Activated CD8-positive, alpha-beta memory T cell treated with anti-CD3 and anti-CD28 coated beads, Interleukin-2, amount 50 U/mL, for 24 hours (primary cell): Measurements from ENCODE around the gene ASPM.
"Not testable (repeated sequence)": the region's sequence is repeated elsewhere in the genome, so short reads cannot be mapped to it uniquely, and the experiment has no call there.

Experiments used
- DNase-seq: peaks from one replicate; pipeline ENCODE4 v3.0.0-alpha.2; 2020; ENCODE audit errors: extremely low read depth

Gene ASPM

DNA sequence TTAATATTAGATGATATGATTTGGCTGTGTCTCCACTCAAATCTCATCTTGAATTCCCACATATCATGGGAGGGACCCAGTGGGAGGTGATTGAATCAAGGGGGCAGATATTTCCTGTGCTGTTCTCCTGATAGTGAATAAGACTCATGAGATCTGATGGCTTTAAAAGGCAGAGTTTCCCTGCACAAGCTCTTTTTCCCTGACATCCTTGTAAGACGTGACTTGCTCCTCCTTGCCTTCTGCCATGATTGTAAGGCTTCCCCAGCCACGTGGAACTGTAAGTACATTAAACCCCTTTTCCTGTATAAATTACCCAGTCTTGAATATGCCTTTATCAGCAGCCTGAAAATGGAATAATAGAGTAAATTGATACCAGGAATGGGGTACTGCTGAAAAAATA, 66.1 kb downstream of the ASPM start:
- DNase-seq, result no peak

DNA sequence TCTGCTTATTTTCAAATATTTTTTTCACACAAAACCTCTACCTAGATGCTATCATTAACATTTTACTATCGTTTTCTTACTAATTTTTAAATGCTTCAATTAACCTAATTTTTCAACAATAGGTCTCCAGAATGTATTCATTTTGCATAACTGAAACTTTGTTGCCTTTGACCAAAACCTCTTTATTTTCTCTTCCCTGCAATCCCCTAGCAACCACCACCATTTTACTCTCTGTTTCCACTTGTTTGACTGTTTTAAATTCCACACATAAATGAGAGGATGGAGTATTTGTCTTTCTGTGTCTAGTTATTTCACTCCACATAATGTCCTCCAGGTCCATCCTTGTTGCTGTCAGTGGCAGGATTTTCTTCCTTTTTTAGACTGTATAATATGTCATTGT, 69.9 kb downstream of the ASPM start:
- DNase-seq, result no peak

DNA sequence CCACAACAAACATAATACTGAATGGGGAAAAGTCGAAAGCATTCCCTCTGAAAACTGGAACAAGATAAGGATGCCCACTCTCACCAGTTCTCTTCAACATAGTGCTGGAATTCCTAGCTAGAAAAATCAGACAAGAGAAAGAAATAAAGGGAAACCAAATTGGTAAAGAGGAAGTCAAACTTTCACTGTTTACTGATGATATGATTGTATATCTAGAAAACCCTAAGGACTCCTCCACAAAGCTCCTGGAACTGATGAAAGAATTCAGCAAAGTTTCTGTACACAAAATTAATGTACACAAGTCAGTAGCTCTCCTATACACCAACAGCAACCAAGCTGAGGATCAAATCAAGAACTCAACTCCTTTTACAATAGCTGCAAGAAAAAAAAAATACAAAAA, 72.5 kb downstream of the ASPM start:
- no peak for DNase-seq

DNA sequence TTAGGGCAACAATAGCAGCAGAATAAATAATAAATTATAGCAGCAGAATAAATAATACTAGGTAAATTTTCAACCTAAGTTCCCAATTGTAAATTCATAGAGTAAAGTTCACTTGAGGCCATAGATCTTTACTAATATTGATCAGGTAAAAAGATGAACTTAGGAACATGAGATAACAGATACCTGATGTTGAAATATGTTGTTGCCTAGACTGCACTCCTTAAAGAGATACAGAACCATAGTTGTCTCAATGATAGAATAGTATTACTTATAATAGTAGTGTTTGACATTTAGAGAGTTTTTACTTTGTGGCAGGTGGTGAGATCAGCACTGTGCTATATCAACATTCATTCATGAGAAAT, 79.0 kb downstream of the ASPM start:
- no peak for DNase-seq

DNA sequence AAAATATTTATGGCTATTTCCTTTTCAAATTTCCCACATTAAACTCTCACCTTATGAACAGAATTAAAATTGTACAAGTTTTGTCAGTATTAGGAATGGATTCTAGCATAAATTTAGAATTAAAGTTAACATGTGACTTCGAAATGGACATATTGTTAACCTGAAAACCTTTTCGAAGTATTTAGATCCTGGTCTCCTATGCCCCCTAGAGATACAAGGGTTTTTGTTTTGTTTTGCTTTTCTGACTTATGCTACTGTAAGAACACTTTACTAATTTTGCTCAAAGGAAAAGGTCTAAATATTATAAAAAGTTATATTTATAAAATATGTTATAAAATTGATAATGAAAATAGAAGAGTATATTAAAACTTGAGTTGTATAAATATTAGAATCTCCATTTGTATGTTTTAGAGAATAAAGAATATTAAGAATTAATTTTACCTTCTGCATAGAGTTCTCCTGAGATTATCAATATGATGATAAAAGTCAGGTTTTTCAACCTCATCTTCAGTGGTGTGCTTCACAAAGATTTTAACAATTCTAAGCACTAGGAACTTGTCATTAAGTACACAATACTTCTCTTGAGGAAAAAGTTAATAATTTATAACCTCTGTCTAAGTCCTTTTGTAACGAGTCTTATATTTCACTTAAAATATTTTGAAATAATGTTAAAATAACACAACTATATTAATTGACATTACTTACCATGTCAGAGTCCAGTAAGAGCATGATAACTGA, 79.6 kb downstream of the ASPM start, which contains the start of gene F13B:
Gene F13B (minus strand): TSS at position 542 of the 738 bp plus-strand sequence. CDS start 37 bp downstream, at position 505.
- DNase-seq, result no peak

DNA sequence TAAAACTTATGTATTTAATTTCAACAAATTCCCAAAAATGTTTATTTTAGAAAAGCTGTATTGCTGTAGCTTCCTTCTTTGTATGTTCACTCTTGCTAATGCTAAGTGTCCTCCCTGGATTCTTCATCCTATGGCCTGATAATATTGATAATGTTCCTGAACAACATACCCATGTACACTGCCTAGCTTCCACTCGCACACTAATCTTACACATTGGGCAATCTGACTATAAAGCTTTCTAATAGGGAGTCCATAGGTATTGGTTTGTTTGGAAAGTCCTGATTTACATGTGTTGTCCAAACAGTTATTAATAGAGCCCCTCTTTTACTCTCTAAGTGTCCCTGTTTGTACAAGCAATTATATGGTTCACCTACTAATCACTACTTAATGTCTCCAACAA, 80.2 kb downstream of the ASPM start:
- no peak for DNase-seq

DNA sequence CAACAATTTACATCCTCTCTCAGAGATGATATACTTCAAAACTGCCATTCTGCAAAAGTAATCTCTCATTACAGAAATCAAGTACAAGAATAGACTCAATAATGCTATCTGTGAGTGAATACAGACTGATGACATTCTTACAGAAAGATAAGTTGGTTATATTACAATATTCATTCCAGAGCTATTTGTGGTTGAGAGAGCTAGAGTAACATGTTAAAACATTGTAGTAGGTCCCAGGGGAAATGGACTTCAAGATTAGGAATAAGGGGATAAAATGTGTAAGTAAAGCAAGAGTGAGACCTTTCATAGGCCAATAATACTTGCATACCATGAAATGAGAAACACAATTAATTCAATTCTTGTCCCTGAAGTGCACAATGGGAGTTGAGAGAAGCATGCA, 80.9 kb downstream of the ASPM start:
- DNase-seq, result no peak

DNA sequence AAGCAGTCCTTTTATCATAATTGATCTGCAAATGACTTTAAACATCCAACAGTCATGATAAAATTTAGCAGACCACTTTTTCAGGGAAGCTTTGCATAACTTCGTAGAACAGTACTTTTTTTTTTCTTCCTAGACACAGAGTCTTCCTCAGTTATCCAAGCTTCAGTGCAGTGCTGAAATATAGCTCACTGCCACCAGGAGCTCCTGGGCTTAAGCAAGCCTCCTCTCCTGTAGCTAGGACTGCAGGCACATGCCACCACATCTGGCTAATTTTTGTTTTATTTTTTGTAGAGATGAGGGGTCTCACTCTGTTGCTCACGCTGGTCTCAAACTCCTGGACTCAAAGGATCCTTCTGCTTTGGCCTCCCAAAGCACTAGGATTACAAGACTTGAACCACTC, 83.3 kb downstream of the ASPM start:
- no peak for DNase-seq

DNA sequence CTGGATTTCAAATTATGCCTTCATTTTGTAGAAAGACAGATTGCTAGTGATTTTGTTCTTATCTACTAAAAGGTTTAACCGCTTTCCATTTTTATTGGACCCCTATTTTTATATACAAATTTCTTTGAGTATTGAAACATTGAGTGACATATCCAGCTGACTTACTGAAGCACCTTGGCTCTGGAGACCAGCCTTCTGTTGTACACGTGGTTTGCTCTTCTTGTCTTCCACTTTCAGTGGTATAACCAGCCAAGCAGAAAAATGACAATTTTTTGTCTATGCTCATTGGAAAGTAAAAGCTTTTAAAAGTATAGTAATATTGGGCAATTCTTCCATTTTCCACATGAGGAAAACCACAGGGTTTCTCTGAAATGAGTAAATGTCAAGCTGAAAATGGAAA, 83.8 kb downstream of the ASPM start:
- no peak for DNase-seq

DNA sequence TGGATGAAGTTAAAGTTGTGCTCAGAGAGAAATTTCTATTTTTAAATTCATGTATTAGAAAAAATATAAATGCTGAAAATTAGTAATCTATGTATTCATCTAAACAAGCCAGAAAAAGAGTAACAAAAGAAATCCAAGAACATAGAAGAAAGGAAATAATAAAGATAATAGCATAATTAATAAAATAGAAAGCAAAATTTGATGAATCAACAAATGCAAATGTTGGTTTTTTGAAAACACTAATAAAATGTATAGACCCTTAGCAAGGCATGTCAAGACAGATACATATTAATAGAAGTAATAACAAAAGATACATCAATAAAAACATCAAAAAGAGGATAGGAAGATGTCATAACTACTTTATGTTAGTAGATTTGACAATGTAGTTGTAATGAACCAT, 97.4 kb downstream of the ASPM start:
- DNase-seq, result no peak

DNA sequence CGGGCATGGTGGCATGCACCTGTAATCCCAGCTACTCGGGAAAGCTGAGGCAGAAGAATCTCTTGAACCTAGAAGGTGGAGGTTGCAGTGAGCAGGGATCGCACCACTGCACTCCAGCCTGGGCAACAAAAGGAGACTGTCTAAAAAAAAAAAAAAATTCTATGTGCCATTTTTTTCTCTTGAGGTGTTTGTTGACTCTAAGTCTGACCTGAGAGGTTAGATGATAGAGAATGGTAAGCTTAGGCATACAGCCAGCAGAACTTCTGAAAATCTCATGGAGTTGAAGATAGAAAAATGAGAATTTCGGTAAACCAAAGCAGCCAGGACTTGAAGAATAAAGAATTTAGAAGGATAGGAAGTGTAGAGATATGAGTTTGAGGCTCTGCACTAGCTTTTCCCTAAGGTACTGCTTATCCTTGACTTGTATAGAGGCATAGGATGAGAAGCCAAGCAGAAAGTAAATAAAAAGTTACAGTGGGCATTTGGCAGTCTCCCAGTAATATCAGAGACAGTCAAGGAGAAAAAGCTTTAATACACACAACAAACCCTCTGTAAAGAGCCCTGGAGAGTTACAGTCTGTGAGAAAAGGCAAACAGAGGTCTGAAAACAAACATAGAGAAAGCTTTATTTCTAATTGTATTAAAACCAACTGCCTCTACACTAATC, 103.7 kb downstream of the ASPM start:
- no peak for DNase-seq

DNA sequence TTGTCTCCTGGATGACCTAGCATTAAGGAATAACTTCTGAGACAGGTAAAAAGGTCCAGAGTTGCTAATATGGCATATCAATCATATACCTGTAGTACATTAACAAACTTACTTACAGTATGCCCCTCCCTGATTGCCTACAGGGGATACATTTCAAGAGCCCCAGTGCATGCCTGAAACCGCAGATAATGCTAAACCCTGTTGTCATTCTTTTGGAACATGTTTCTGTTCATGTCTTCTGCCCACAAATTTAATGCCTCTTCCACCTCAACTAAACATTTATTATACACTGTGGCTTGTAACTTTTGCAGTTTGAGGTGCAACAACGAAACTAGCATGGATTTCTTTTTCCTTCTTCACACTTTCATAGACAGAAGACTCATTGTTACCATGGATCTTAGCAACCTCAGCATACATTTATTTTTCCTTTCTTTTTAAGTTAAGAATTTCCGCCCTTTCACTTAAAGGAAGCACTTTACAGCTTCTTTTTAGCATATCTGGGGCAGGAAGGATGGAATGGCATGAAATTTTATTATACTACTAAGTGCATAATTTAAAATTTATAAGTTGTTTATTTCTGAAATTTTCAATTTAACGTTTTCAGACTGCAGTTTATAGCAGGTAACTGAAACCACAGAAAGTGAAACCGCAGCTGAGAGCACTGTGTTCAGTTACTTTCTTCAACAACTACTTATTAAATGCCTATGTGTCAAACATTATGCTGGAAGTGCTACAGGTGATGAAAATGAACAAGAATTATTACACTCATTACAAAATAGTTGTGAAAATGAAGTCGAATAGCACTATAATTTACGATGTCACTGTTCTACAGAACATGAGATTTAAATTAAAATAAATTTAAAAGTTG, 104.7 kb downstream of the ASPM start:
- no peak for DNase-seq

DNA sequence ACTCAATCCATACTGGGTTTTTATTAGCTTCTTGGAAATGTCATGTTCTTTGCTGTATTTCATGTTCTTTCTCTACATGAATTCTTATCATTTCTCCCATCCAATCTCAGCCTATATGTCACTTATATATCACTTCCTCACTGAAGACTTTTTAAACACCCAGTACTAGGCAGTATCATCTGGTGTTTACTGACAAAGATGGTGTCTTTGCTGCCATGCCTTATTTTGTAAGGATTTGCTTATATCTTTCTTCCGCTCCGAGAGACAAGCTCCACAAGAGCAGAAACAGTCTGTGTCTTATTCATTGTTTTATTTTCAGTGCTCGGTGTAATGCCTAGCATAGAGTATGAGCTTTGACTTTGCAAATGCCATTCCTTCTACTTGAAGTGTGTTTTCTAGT, 109.6 kb downstream of the ASPM start:
- DNase-seq, result no peak

DNA sequence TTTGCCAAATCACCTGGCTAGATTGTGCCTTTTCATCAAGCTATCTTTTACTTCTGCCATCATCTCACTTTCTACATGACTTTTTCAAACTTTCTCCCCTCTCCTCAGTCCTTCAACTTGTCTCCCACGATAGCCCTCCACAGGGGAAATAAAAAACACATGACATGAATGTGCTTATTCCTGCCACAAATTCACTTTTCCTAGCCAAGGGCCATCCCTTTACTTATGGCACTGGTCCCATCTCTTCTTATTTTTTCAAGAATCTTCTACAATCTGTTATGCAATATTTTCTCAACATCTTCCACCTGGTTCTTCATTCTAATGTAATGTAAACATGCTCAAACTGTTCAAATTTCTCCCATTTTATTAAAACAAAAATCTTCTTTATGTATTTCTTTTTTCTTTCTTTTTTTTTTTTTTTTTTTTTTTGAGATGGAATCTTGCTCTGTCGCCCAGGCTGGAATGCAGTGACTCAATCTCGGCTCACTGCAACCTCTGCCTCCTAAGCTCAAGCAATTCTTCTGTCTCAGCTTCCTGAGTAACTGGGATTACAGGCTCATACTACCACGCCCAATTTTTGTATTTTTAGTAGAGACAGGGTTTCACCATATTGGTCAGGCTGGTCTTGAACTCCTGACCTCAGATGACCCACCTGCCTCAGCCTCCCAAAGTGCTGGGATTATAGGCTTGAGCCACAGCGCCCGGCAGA, 111.7 kb downstream of the ASPM start:
- DNase-seq, result not testable (repeated sequence)
